H9 (cell line): ENCODE results near the gene HPGD. TPM values are rescaled to one million over a fixed set of nuclear protein-coding genes. Genes with fewer than 3 reads are reported as not detected.

Experiments used
- DNase-seq: peaks from one replicate; pipeline ENCODE4 v3.0.0-alpha.2; 2017
- H2AFZ ChIP-seq: one replicate; pipeline ENCODE4 v1.6.1; 2013; ENCODE audit warnings: mild to moderate bottlenecking, low read length, control low read depth, moderate library complexity
- H2AK5ac ChIP-seq: 2 replicates; pipeline ENCODE4 v1.6.1; 2013; ENCODE audit warnings: low read length, control low read depth, mixed read lengths; ENCODE audit not compliant: insufficient read length
- H2BK120ac ChIP-seq: one replicate; pipeline ENCODE4 v1.6.1; 2013; ENCODE audit warnings: low read depth, mild to moderate bottlenecking, low read length, control low read depth, inconsistent platforms; ENCODE audit not compliant: poor library complexity, severe bottlenecking
- H2BK12ac ChIP-seq: 2 replicates; pipeline ENCODE4 v1.6.1; 2013; ENCODE audit warnings: low read length, control low read depth, mixed read lengths, low read depth; ENCODE audit not compliant: insufficient read length
- H2BK15ac ChIP-seq: 2 replicates; pipeline ENCODE4 v1.6.1; 2013; ENCODE audit warnings: low read depth, low read length, control low read depth
- H2BK20ac ChIP-seq: one replicate; pipeline ENCODE4 v1.6.1; 2013; ENCODE audit warnings: low read depth, mild to moderate bottlenecking, low read length, control low read depth, inconsistent platforms; ENCODE audit not compliant: poor library complexity, severe bottlenecking
- H2BK5ac ChIP-seq: 2 replicates; pipeline ENCODE4 v1.6.1; 2013; ENCODE audit warnings: low read length, control low read depth, mixed read lengths; ENCODE audit not compliant: insufficient read length
- H3K14ac ChIP-seq: 2 replicates; pipeline ENCODE4 v1.6.1; 2013; ENCODE audit warnings: low read length, control low read depth; ENCODE audit not compliant: insufficient read depth
- H3K18ac ChIP-seq: 2 replicates; pipeline ENCODE4 v1.6.1; 2013; ENCODE audit warnings: low read depth, mild to moderate bottlenecking, mixed read lengths, low read length, control low read depth; ENCODE audit not compliant: insufficient read length
- H3K23ac ChIP-seq: 2 replicates; pipeline ENCODE4 v1.6.1; 2013; ENCODE audit warnings: low read length, control low read depth, mixed read lengths, low read depth; ENCODE audit not compliant: insufficient read length
- H3K23me2 ChIP-seq: 2 replicates; pipeline ENCODE4 v1.6.1; 2013; ENCODE audit warnings: low read depth, mild to moderate bottlenecking, mixed read lengths, low read length, control low read depth; ENCODE audit not compliant: insufficient read length, poor library complexity, severe bottlenecking
- H3K27ac ChIP-seq: 2 replicates; pipeline ENCODE4 v1.5.1; 2013; ENCODE audit warnings: low read length, control low read depth, mixed read lengths, low read depth; ENCODE audit not compliant: insufficient read length
- H3K27me3 ChIP-seq: 2 replicates; pipeline ENCODE4 v1.6.1; 2013; ENCODE audit warnings: low read length, control low read depth, inconsistent platforms; ENCODE audit not compliant: insufficient read depth
- H3K4ac ChIP-seq: 2 replicates; pipeline ENCODE4 v1.6.1; 2013; ENCODE audit warnings: low read depth, mild to moderate bottlenecking, control low read depth, inconsistent platforms, low read length, moderate library complexity
- H3K4me1 ChIP-seq: 2 replicates; pipeline ENCODE4 v1.6.1; 2013; ENCODE audit warnings: low read length, control low read depth, inconsistent platforms; ENCODE audit not compliant: insufficient read depth
- H3K4me2 ChIP-seq: 2 replicates; pipeline ENCODE4 v1.6.1; 2013; ENCODE audit warnings: low read length, control low read depth, mixed read lengths; ENCODE audit not compliant: insufficient read length, insufficient read depth
- H3K56ac ChIP-seq: 2 replicates; pipeline ENCODE4 v1.6.1; 2013; ENCODE audit warnings: low read depth, mild to moderate bottlenecking, mixed read lengths, low read length, control low read depth; ENCODE audit not compliant: insufficient read length
- H3K79me1 ChIP-seq: 2 replicates; pipeline ENCODE4 v1.6.1; 2013; ENCODE audit warnings: low read depth, mild to moderate bottlenecking, moderate library complexity, low read length, control low read depth, inconsistent platforms; ENCODE audit not compliant: insufficient read depth, poor library complexity, severe bottlenecking
- H3K79me2 ChIP-seq: 2 replicates; pipeline ENCODE4 v1.6.1; 2013; ENCODE audit warnings: low read length, control low read depth, inconsistent platforms; ENCODE audit not compliant: insufficient read depth
- H3K9ac ChIP-seq: 2 replicates; pipeline ENCODE4 v1.6.1; 2013; ENCODE audit warnings: low read length, control low read depth, mixed read lengths; ENCODE audit not compliant: insufficient read length; ENCODE audit errors: extremely low read depth
- H3K9me3 ChIP-seq: one replicate; pipeline ENCODE4 v1.6.1; 2013; ENCODE audit warnings: low read depth, low read length, inconsistent platforms; ENCODE audit not compliant: control insufficient read depth
- H3T11ph ChIP-seq: one replicate; pipeline ENCODE4 v1.6.1; 2013; ENCODE audit warnings: mild to moderate bottlenecking, low read length, control low read depth, inconsistent platforms
- H4K20me1 ChIP-seq: one replicate; pipeline ENCODE4 v1.6.1; 2013; ENCODE audit not compliant: control insufficient read depth, insufficient read length, insufficient read depth
- H4K5ac ChIP-seq: 2 replicates; pipeline ENCODE4 v1.6.1; 2013; ENCODE audit warnings: low read depth, mild to moderate bottlenecking, mixed read lengths, low read length, control low read depth; ENCODE audit not compliant: insufficient read length
- H4K8ac ChIP-seq: replicated peaks from 2 replicates; pipeline ENCODE4 v1.6.1; 2013; ENCODE audit warnings: low read length, control low read depth, mixed read lengths, low read depth; ENCODE audit not compliant: insufficient read length
- H4K91ac ChIP-seq: 2 replicates; pipeline ENCODE4 v1.6.1; 2013; ENCODE audit warnings: low read depth, mild to moderate bottlenecking, moderate library complexity, mixed read lengths, low read length, control low read depth; ENCODE audit not compliant: insufficient read length
- H3K27ac Mint-ChIP-seq, 3 experiments: 2 replicates in 2 of 3; 3 replicates in 1 of 3; pipeline ENCODE4 v1.8.0; 2020 to 2021; ENCODE audit warnings: mixed read lengths in 3 of 3, mild to moderate bottlenecking in 1 of 3, moderate library complexity in 1 of 3
- H3K27me3 Mint-ChIP-seq: 2 replicates; pipeline ENCODE4 v1.8.0; 2021; ENCODE audit warnings: low read depth, mild to moderate bottlenecking, moderate library complexity, mixed read lengths
- H3K36me3 Mint-ChIP-seq, 3 experiments: 2 replicates in 2 of 3; 3 replicates in 1 of 3; pipeline ENCODE4 v1.8.0; 2020 to 2021; ENCODE audit warnings: low read depth in 3 of 3, mixed read lengths in 3 of 3; ENCODE audit not compliant: insufficient read depth in 1 of 3
- H3K4me1 Mint-ChIP-seq, 2 experiments: 2 replicates each; pipeline ENCODE4 v1.8.0; 2020; ENCODE audit warnings: mixed read lengths in 2 of 2
- H3K4me3 Mint-ChIP-seq, 2 experiments: 2 replicates in 1 of 2; 3 replicates in 1 of 2; pipeline ENCODE4 v1.8.0; 2020 to 2021; ENCODE audit warnings: mild to moderate bottlenecking in 2 of 2, mixed read lengths in 2 of 2, moderate library complexity in 1 of 2
- H3K9me3 Mint-ChIP-seq, 2 experiments: 2 replicates in 1 of 2; 3 replicates in 1 of 2; pipeline ENCODE4 v1.8.0; 2020; ENCODE audit warnings: mild to moderate bottlenecking in 2 of 2, mixed read lengths in 2 of 2, moderate library complexity in 1 of 2
- CTCF ChIP-seq: fragments of 200-600 bp; sonication (generic); conservative IDR thresholded peaks from 3 replicates; pipeline ENCODE4 v1.8.0; 2021; ENCODE audit warnings: antibody characterized with exemption, mild to moderate bottlenecking
- WGBS: extraction: QIAGEN DNeasy Blood & Tissue Kit; methylation state at CpG from one replicate; pipeline ENCODE4 v1.1.7; 2013; ENCODE audit warnings: missing lambda C conversion rate, low lambda C conversion rate, mixed read lengths; ENCODE audit not compliant: insufficient read length; ENCODE audit errors: extremely low coverage; 5-methylcytosine and 5-hydroxymethylcytosine counted together
- total RNA-seq: library from RNA; stranded (reverse); gene quantifications from 2 replicates; pipeline ENCODE4 v1.2.1, GENCODE V29; 2021

The HPGD gene
- total RNA-seq, 1 experiment from 2014 or later, result 16.8 TPM

- no peak overlapping the region for H4K8ac ChIP-seq
- H4K20me1 ChIP-seq, result no peaks in the 10 kb centered on the region
- H3K9me3 ChIP-seq, result no peaks in the 10 kb centered on the region
- H3K4me1 Mint-ChIP-seq, result no peaks in the 10 kb centered on the region
- no peak overlapping the region for H2BK20ac ChIP-seq
- H3K18ac ChIP-seq, result no peak overlapping the region
- H3K79me1 ChIP-seq, result no peaks in the 10 kb centered on the region
- H2BK12ac ChIP-seq, result no peak overlapping the region
- no peak overlapping the region for H3K4me2 ChIP-seq
- no peak overlapping the region for H3K4ac ChIP-seq
- H2AFZ ChIP-seq, result no peak overlapping the region
- H2BK15ac ChIP-seq, result no peak overlapping the region
- H3K9me3 Mint-ChIP-seq, result no peaks in the 10 kb centered on the region
- H3K23me2 ChIP-seq, result no peaks in the 10 kb centered on the region
- no peak overlapping the region for H4K91ac ChIP-seq
- H4K5ac ChIP-seq, result no peak overlapping the region
- no peaks in the 10 kb centered on the region for H3K79me2 ChIP-seq
- WGBS, result no CpG with 5 or more reads among the region's 4 CpGs
- H2BK120ac ChIP-seq, result no peak overlapping the region
- H3K27me3 ChIP-seq, result no peaks in the 10 kb centered on the region
- H3K4me1 ChIP-seq, result no peaks in the 10 kb centered on the region
- no peak overlapping the region for H3K14ac ChIP-seq
- H3K27ac Mint-ChIP-seq, result no peak overlapping the region
- no peak overlapping the region for H3K23ac ChIP-seq
- H2AK5ac ChIP-seq, result no peak overlapping the region
- no peaks in the 10 kb centered on the region for H3K27me3 Mint-ChIP-seq
- H3K56ac ChIP-seq, result no peak overlapping the region
- H3K36me3 Mint-ChIP-seq, result peaks cover 0 to 8% (median 0%) of the 10 kb centered on the region in 3 experiments; a peak in 4 of 7 replicates
- no peak overlapping the region for H3T11ph ChIP-seq
- H2BK5ac ChIP-seq, result no peak overlapping the region
- TF ChIP-seq CTCF, result no peak
- H3K4me3 Mint-ChIP-seq, result no peak overlapping the region
- H3K9ac ChIP-seq, result no peak overlapping the region
- DNase-seq, result no peak
- no peak overlapping the region for H3K27ac ChIP-seq
These were observed 16.6 kb upstream of the HPGD start for GRCh38 chr4:174538876-174539250.
